Keratinocyte (primary cell): ENCODE results near the gene TRIP12. TPM values are rescaled to one million over a fixed set of nuclear protein-coding genes. Genes with fewer than 3 reads are reported as not detected.

Experiments
- DNase-seq: peaks from one replicate; pipeline ENCODE4 v3.0.0-alpha.2; 2011; ENCODE audit warnings: low read depth, missing footprints, low spot score
- FAIRE-seq: peaks from 2 replicates; lab custom pipeline; 2011; peaks lifted over from hg19 to GRCh38; lab: Jason Lieb, UNC
- H2AFZ ChIP-seq: 2 replicates; pipeline ENCODE4 v1.6.0; 2012; ENCODE audit warnings: low read length, control low read depth, inconsistent platforms; ENCODE audit not compliant: control insufficient read depth
- H3K27ac ChIP-seq: 2 replicates; pipeline ENCODE4 v1.5.1; 2011; ENCODE audit warnings: low read length; ENCODE audit not compliant: control insufficient read depth, insufficient read depth
- H3K27me3 ChIP-seq: 3 replicates; pipeline ENCODE4 v1.6.0; 2011; ENCODE audit warnings: low read length; ENCODE audit not compliant: control insufficient read depth, insufficient read depth; ENCODE audit errors: extremely low read depth
- H3K36me3 ChIP-seq, 2 experiments: 2 replicates in 1 of 2; 3 replicates in 1 of 2; pipeline ENCODE4 v1.5.1; 2011; ENCODE audit warnings: low read length in 2 of 2, mild to moderate bottlenecking in 1 of 2; ENCODE audit not compliant: control insufficient read depth in 2 of 2, insufficient read depth in 2 of 2; ENCODE audit errors: extremely low read depth in 1 of 2
- H3K4me1 ChIP-seq: 3 replicates; pipeline ENCODE4 v1.5.1; 2011; ENCODE audit warnings: low read length; ENCODE audit not compliant: control insufficient read depth, insufficient read depth; ENCODE audit errors: extremely low read depth
- H3K4me2 ChIP-seq: 3 replicates; pipeline ENCODE4 v1.6.0; 2011; ENCODE audit warnings: low read depth, low read length; ENCODE audit not compliant: control insufficient read depth, insufficient read depth; ENCODE audit errors: extremely low read depth
- H3K4me3 ChIP-seq, 3 experiments: fragments of 200-600 bp in 1 of 3; sonication (generic) in 1 of 3; 2 replicates in 2 of 3; 3 replicates in 1 of 3; pipeline ENCODE4 v1.5.1; 2011 to 2016; ENCODE audit warnings: low read length in 3 of 3, mild to moderate bottlenecking in 3 of 3, control low read depth in 2 of 3, inconsistent platforms in 1 of 3, low read depth in 1 of 3, mixed read lengths in 1 of 3, mixed run types in 1 of 3, moderate library complexity in 1 of 3; ENCODE audit not compliant: control insufficient read depth in 2 of 3, insufficient read depth in 2 of 3; ENCODE audit errors: extremely low read depth in 1 of 3
- H3K79me2 ChIP-seq: 2 replicates; pipeline ENCODE4 v1.6.0; 2012; ENCODE audit warnings: low read length; ENCODE audit not compliant: control insufficient read depth, insufficient read depth
- H3K9ac ChIP-seq: 3 replicates; pipeline ENCODE4 v1.6.0; 2011; ENCODE audit warnings: low read length; ENCODE audit not compliant: control insufficient read depth, insufficient read depth; ENCODE audit errors: extremely low read depth
- H3K9me1 ChIP-seq: 3 replicates; pipeline ENCODE4 v1.6.0; 2011; ENCODE audit warnings: low read length; ENCODE audit not compliant: control insufficient read depth, insufficient read depth; ENCODE audit errors: extremely low read depth
- H3K9me3 ChIP-seq: 2 replicates; pipeline ENCODE4 v1.5.1; 2012; ENCODE audit warnings: low read depth, low read length; ENCODE audit not compliant: control insufficient read depth
- H4K20me1 ChIP-seq: 3 replicates; pipeline ENCODE4 v1.6.0; 2011; ENCODE audit warnings: low read length; ENCODE audit not compliant: control insufficient read depth, insufficient read depth; ENCODE audit errors: extremely low read depth
- EZH2 ChIP-seq: IDR thresholded peaks from one replicate; pipeline ENCODE4 v1.6.1; 2012; ENCODE audit warnings: inconsistent platforms, mild to moderate bottlenecking, low read length, moderate library complexity
- dilution Hi-C: fragments of 300-500 bp; cut with MboI; formaldehyde crosslinking; loops from one replicate; pipeline ENCODE4 v1.7.0; 2020; ENCODE audit warnings: low sequenced_read_pairs; ENCODE audit not compliant: extremely low pct_ligation_motif_present
- polyA plus RNA-seq, 5 experiments: library from polyadenylated mRNA; depleted of rRNA in 3 of 5; stranded (reverse) in 3 of 5; stranded (forward) in 1 of 5; unstranded in 1 of 5; fragments of >200 nt; gene quantifications; 1 replicate in 1 of 5; 2 replicates in 3 of 5; 3 replicates in 1 of 5; pipeline versions ENCODE4 v1.2.1 to v1.2.3, GENCODE V29; 2011 to 2012; ENCODE audit warnings: missing spikeins in 2 of 5, low read depth in 1 of 5, low replicate concordance in 1 of 5
- TF ChIP-seq, protein P1 (sequence below), 3 experiments: IDR thresholded peaks in 1 of 3; conservative IDR thresholded peaks in 1 of 3; optimal IDR thresholded peaks in 1 of 3; 2 replicates in 2 of 3; 3 replicates in 1 of 3; pipeline versions ENCODE3 to v1.5.1; 2011; ENCODE audit warnings: low read length in 3 of 3, mild to moderate bottlenecking in 3 of 3, moderate library complexity in 2 of 3, control low read depth in 1 of 3, inconsistent platforms in 1 of 3; ENCODE audit not compliant: insufficient read depth in 2 of 3; ENCODE audit errors: extremely low read depth in 1 of 3

Gene TRIP12
- polyA plus RNA-seq, 1 donor (not counting 4 experiments of a cell fraction or from before 2014, with no cell fraction given), result 123 TPM

DNA sequence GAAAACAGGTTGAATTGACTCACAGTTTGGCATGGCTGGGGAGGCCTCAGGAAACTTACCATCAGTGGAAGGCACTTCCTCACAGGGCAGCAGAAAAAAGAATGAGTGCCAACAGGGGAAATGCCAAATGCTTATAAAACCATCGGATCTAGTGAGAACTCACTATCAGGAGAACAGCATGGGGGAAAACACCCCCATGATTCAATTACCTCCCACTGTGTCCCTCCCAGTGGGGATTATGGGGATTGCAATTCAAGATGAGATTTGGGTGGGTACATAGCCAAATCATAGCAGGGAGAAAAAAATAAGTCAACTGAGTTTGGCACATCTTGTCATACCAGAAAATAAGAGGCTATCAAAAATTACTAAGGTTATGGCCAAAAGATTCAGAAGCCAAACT lies 96.3 kb downstream of the TRIP12 start:
- Histone ChIP-seq H3K36me3 (peaks cover 1 to 8% of the 10 kb centered on the region in 2 experiments), H3K9me3 (no peaks in the 10 kb centered on the region), H3K27ac (no peak overlapping the region), H3K9me1 (no peaks in the 10 kb centered on the region), H3K4me3 (no peak overlapping the region), H3K27me3 (no peaks in the 10 kb centered on the region), H3K4me1 (peaks cover 9% of the 10 kb centered on the region), H3K79me2 (no peaks in the 10 kb centered on the region), H3K4me2 (no peak overlapping the region), H2AFZ (no peak overlapping the region), H4K20me1 (peaks cover 5% of the 10 kb centered on the region), H3K9ac (no peak overlapping the region)
- FAIRE-seq, result no peak
- dilution Hi-C loops, result no loop called here
- DNase-seq, result no peak
- TF ChIP-seq, protein P1, sequence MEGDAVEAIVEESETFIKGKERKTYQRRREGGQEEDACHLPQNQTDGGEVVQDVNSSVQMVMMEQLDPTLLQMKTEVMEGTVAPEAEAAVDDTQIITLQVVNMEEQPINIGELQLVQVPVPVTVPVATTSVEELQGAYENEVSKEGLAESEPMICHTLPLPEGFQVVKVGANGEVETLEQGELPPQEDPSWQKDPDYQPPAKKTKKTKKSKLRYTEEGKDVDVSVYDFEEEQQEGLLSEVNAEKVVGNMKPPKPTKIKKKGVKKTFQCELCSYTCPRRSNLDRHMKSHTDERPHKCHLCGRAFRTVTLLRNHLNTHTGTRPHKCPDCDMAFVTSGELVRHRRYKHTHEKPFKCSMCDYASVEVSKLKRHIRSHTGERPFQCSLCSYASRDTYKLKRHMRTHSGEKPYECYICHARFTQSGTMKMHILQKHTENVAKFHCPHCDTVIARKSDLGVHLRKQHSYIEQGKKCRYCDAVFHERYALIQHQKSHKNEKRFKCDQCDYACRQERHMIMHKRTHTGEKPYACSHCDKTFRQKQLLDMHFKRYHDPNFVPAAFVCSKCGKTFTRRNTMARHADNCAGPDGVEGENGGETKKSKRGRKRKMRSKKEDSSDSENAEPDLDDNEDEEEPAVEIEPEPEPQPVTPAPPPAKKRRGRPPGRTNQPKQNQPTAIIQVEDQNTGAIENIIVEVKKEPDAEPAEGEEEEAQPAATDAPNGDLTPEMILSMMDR (optimal IDR thresholded peaks at IDR 0.05 in 1 of 3, IDR thresholded peaks at IDR 0.05 in 1 of 3, conservative IDR thresholded peaks at IDR 0.05 in 1 of 3; ENCODE audit: extremely low read depth in 1 of 3, insufficient read depth in 2 of 3, low read length in 3 of 3), result peak in 1 of 3 experiments; percentile 21
- no peak for TF ChIP-seq EZH2

DNA sequence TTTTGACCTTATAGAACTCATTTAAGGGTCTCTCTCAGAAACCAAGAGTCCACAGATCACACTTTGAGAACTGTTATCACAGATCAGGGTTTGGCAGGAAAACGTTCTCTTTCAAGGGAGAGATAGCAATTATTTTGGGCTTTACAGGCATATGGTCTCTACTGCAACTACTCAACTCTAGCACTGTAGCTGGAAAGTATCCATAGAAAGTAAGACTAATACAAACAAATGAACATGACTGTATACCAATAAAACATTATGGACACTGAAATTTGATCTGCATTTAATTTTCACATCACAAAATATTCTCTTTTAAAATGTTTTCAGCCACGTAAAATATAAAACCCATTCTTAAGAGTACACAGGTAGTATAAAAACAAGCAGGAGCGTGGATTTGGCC lies 100.5 kb downstream of the TRIP12 start:
- Histone ChIP-seq H3K9ac (no peak overlapping the region), H3K36me3 (no peaks in the 10 kb centered on the region), H3K9me3 (no peaks in the 10 kb centered on the region), H4K20me1 (peaks cover 5% of the 10 kb centered on the region), H3K9me1 (no peaks in the 10 kb centered on the region), H3K79me2 (no peaks in the 10 kb centered on the region), H3K4me3 (no peak overlapping the region), H3K27me3 (no peaks in the 10 kb centered on the region), H3K27ac (no peak overlapping the region), H3K4me2 (no peak overlapping the region), H2AFZ (no peak overlapping the region), H3K4me1 (peaks cover 10% of the 10 kb centered on the region)
- TF ChIP-seq EZH2, result no peak
- TF ChIP-seq, protein P1 (optimal IDR thresholded peaks at IDR 0.05 in 1 of 3, IDR thresholded peaks at IDR 0.05 in 1 of 3, conservative IDR thresholded peaks at IDR 0.05 in 1 of 3; ENCODE audit: extremely low read depth in 1 of 3, insufficient read depth in 2 of 3, low read length in 3 of 3), result no peak
- DNase-seq (no peak), FAIRE-seq (no peak)
- dilution Hi-C loops, result no loop called here
